GM23338 (cell line): ENCODE data around the gene PAGE2B. TPM values are rescaled to one million over a fixed set of nuclear protein-coding genes. Genes with fewer than 3 reads are reported as not detected.

Experiments
- ATAC-seq: fragments of 200-7000 bp; cut with Tn5 transposase; 3 replicates; pipeline ENCODE4 v1.9.1; 2020
- DNase-seq: peaks from one replicate; pipeline ENCODE4 v3.0.0-alpha.2; 2015; ENCODE audit warnings: low spot score
- H2AFZ ChIP-seq: fragments of 200-600 bp; sonication (generic); 2 replicates; pipeline ENCODE4 v1.8.0; 2016; ENCODE audit warnings: antibody characterized with exemption, mild to moderate bottlenecking, moderate library complexity
- H3F3A ChIP-seq: fragments of 200-600 bp; sonication (generic); replicated peaks from 2 replicates; pipeline ENCODE4 v1.8.0; 2017; ENCODE audit warnings: antibody characterized with exemption, mixed run types, low read depth
- H3K27ac ChIP-seq: fragments of 200-600 bp; sonication (generic); 2 replicates; pipeline ENCODE4 v1.6.1; 2016; ENCODE audit warnings: low read depth
- H3K27me3 ChIP-seq: fragments of 200-600 bp; sonication (generic); 2 replicates; pipeline ENCODE4 v1.8.0; 2016; ENCODE audit warnings: mild to moderate bottlenecking, mixed run types, moderate library complexity; ENCODE audit not compliant: insufficient read depth
- H3K36me3 ChIP-seq: fragments of 200-600 bp; sonication (generic); 2 replicates; pipeline ENCODE4 v1.8.0; 2016; ENCODE audit warnings: mild to moderate bottlenecking; ENCODE audit not compliant: insufficient read depth
- H3K4me1 ChIP-seq: fragments of 200-600 bp; sonication (generic); 2 replicates; pipeline ENCODE4 v1.8.0; 2016; ENCODE audit warnings: mild to moderate bottlenecking, moderate library complexity; ENCODE audit not compliant: insufficient read depth
- H3K4me2 ChIP-seq: fragments of 200-600 bp; sonication (generic); 2 replicates; pipeline ENCODE4 v1.7.1; 2017; ENCODE audit warnings: mixed run types
- H3K4me3 ChIP-seq: fragments of 200-600 bp; sonication (generic); 2 replicates; pipeline ENCODE4 v1.6.1; 2016; ENCODE audit warnings: mixed run types
- H3K79me2 ChIP-seq: fragments of 200-600 bp; sonication (generic); replicated peaks from 2 replicates; pipeline ENCODE4 v1.8.0; 2017; ENCODE audit warnings: mild to moderate bottlenecking; ENCODE audit not compliant: insufficient read depth
- H3K9me2 ChIP-seq: fragments of 200-600 bp; sonication (generic); 2 replicates; pipeline ENCODE4 v1.8.0; 2017; ENCODE audit not compliant: insufficient read depth
- H4K20me1 ChIP-seq: fragments of 200-600 bp; sonication (generic); replicated peaks from 2 replicates; pipeline ENCODE4 v1.8.0; 2017; ENCODE audit warnings: mild to moderate bottlenecking; ENCODE audit not compliant: insufficient read depth
- H3K27ac Mint-ChIP-seq: 2 replicates; pipeline ENCODE4 v1.8.0; 2020; ENCODE audit warnings: inconsistent platforms, mild to moderate bottlenecking, moderate library complexity, mixed read lengths
- H3K27me3 Mint-ChIP-seq: 3 replicates; pipeline ENCODE4 v1.8.0; 2022; ENCODE audit warnings: low read depth, mild to moderate bottlenecking, moderate library complexity, mixed read lengths, inconsistent platforms; ENCODE audit not compliant: insufficient read depth, poor library complexity
- H3K36me3 Mint-ChIP-seq: 3 replicates; pipeline ENCODE4 v1.8.0; 2021; ENCODE audit warnings: low read depth, mild to moderate bottlenecking, inconsistent platforms, moderate library complexity, mixed read lengths
- H3K4me1 Mint-ChIP-seq: 3 replicates; pipeline ENCODE4 v1.8.0; 2020; ENCODE audit warnings: mild to moderate bottlenecking, inconsistent platforms, mixed read lengths
- H3K4me3 Mint-ChIP-seq: 3 replicates; pipeline ENCODE4 v1.8.0; 2021; ENCODE audit warnings: moderate library complexity, mild to moderate bottlenecking, inconsistent platforms, mixed read lengths
- H3K9me3 Mint-ChIP-seq: 3 replicates; pipeline ENCODE4 v1.8.0; 2020; ENCODE audit warnings: moderate library complexity, mild to moderate bottlenecking, inconsistent platforms, mixed read lengths
- CREB1 ChIP-seq: fragments of 250-450 bp; sonication (Bioruptor Pico); IDR thresholded peaks from 2 replicates; pipeline ENCODE4 v1.5.0; 2020; ENCODE audit warnings: low read depth, mild to moderate bottlenecking, moderate library complexity
- CTCF ChIP-seq, 2 experiments: fragments of 200-600 bp in 1 of 2; sonication (generic) in 1 of 2; conservative IDR thresholded peaks; 2 replicates each; pipeline versions ENCODE4 v1.5.1 to v1.6.1; 2016 to 2017; ENCODE audit warnings: antibody characterized with exemption in 2 of 2, low read depth in 2 of 2, mild to moderate bottlenecking in 2 of 2, moderate library complexity in 1 of 2
- ETS1 ChIP-seq: IDR thresholded peaks from 2 replicates; pipeline ENCODE4 v1.6.1; 2016; ENCODE audit warnings: antibody characterized with exemption
- EZH2phosphoT487 ChIP-seq: fragments of 200-600 bp; sonication (generic); IDR thresholded peaks from one replicate; pipeline ENCODE4 v1.8.1; 2018; ENCODE audit warnings: antibody characterized with exemption; ENCODE audit not compliant: unreplicated experiment
- POLR2AphosphoS5 ChIP-seq: IDR thresholded peaks from 2 replicates; pipeline ENCODE4 v1.6.1; 2016; ENCODE audit warnings: antibody characterized with exemption, low read depth
- REST ChIP-seq: IDR thresholded peaks from one replicate; pipeline ENCODE4 v1.6.1; 2018; ENCODE audit warnings: antibody characterized with exemption; ENCODE audit not compliant: unreplicated experiment
- polyA plus RNA-seq: library from polyadenylated mRNA; unstranded; fragments of >200 nt; fragmentation: Nextera tagmentation; extraction: Ambion mirVana; gene quantifications from 2 replicates; pipeline ENCODE4 v1.2.1, GENCODE V29; 2016
- total RNA-seq: library from RNA; depleted of rRNA; stranded (reverse); fragments of >200 nt; shearing (Covaris generic); gene quantifications from 2 replicates; pipeline ENCODE4 v1.2.3, GENCODE V29; 2014

PAGE2B gene
- total and polyA plus RNA-seq, 2 experiments from 2014 or later, result not detected

GRCh38 chrX:55026143-55026542 is 48.7 kb upstream of the PAGE2B start:
- H3K4me2 ChIP-seq, result no peak overlapping the region
- H3K9me3 Mint-ChIP-seq, result no peaks in the 10 kb centered on the region
- no peak for ATAC-seq

GRCh38 chrX:55026840-55027239 is 48.0 kb upstream of the PAGE2B start:
- no peaks in the 10 kb centered on the region for H3K27me3 Mint-ChIP-seq
- H3K27ac ChIP-seq, result no peak overlapping the region
- no peak overlapping the region for H2AFZ ChIP-seq
- H3K36me3 Mint-ChIP-seq, result no peaks in the 10 kb centered on the region
- H4K20me1 ChIP-seq, result no peaks in the 10 kb centered on the region
- H3K9me3 Mint-ChIP-seq, result no peaks in the 10 kb centered on the region
- H3K4me1 ChIP-seq, result peaks cover 9% of the 10 kb centered on the region; the same call in 1 of the 2 replicates
- no peaks in the 10 kb centered on the region for H3K79me2 ChIP-seq
- H3K9me2 ChIP-seq, result no peaks in the 10 kb centered on the region
- H3K27ac Mint-ChIP-seq, result no peak overlapping the region
- H3K27me3 ChIP-seq, result no peaks in the 10 kb centered on the region
- H3F3A ChIP-seq, result no peaks in the 10 kb centered on the region
- H3K4me3 ChIP-seq, result no peak overlapping the region
- peaks cover 17% of the 10 kb centered on the region for H3K4me1 Mint-ChIP-seq
- no peak overlapping the region for H3K4me2 ChIP-seq
- ATAC-seq (no peak), DNase-seq (no peak)
- no peaks in the 10 kb centered on the region for H3K36me3 ChIP-seq
- TF ChIP-seq CTCF (conservative IDR thresholded peaks at IDR 0.05; ENCODE audit: low read depth in 2 of 2) (no peak), ETS1 (no peak), CREB1 (CRISPR knock-in tag) (no peak), REST (no peak), EZH2phosphoT487 (no peak)
- no peak overlapping the region for H3K4me3 Mint-ChIP-seq

More at GRCh38 chrX:55026143-55026542, 48.7 kb upstream of the PAGE2B start:
- H3K36me3 ChIP-seq, result no peaks in the 10 kb centered on the region
- Mint-ChIP-seq H3K4me1 (peaks cover 17% of the 10 kb centered on the region), H3K36me3 (no peaks in the 10 kb centered on the region), H3K27me3 (no peaks in the 10 kb centered on the region), H3K27ac (no peak overlapping the region), H3K4me3 (no peak overlapping the region)
- no peaks in the 10 kb centered on the region for H4K20me1 ChIP-seq
- no peaks in the 10 kb centered on the region for H3F3A ChIP-seq
- no peaks in the 10 kb centered on the region for H3K27me3 ChIP-seq
- peaks cover 9% of the 10 kb centered on the region; the same call in 1 of the 2 replicates for H3K4me1 ChIP-seq
- no peak overlapping the region for H3K27ac ChIP-seq
- no peaks in the 10 kb centered on the region for H3K79me2 ChIP-seq
- no peaks in the 10 kb centered on the region for H3K9me2 ChIP-seq
- no peak overlapping the region for H3K4me3 ChIP-seq
- no peak for TF ChIP-seq CREB1 (CRISPR knock-in tag)
- no peak for TF ChIP-seq EZH2phosphoT487
- no peak for TF ChIP-seq ETS1
- no peak for TF ChIP-seq POLR2AphosphoS5
- no peak for TF ChIP-seq CTCF (conservative IDR thresholded peaks at IDR 0.05; ENCODE audit: low read depth in 2 of 2)
- no peak for DNase-seq
- H2AFZ ChIP-seq, result no peak overlapping the region
